Fibroblast of the aortic adventitia (primary cell): ENCODE data around the gene C2CD4D. TPM values are rescaled to one million over a fixed set of nuclear protein-coding genes. Genes with fewer than 3 reads are reported as not detected.
"Not testable (repeated sequence)": the region's sequence is repeated elsewhere in the genome, so short reads cannot be mapped to it uniquely, and the experiment has no call there.

Source experiments
- DNase-seq: peaks from one replicate; pipeline ENCODE4 v3.0.0-alpha.2; 2010; ENCODE audit warnings: low read depth
- H3K4me3 ChIP-seq: 2 replicates; pipeline ENCODE4 v1.5.1; 2011; ENCODE audit warnings: low read depth, mild to moderate bottlenecking, control low read depth, low read length, moderate library complexity
- CTCF ChIP-seq: IDR thresholded peaks from 2 replicates; pipeline ENCODE4 v1.5.1; 2011; ENCODE audit warnings: mild to moderate bottlenecking, low read length, control low read depth, inconsistent platforms; ENCODE audit not compliant: insufficient read depth
- total RNA-seq: library from RNA; depleted of rRNA; stranded (reverse); fragments of >200 nt; gene quantifications from 2 replicates; pipeline ENCODE4 v1.2.3, GENCODE V29; 2012; ENCODE audit warnings: low replicate concordance

Gene C2CD4D
- not detected in 2 replicates for total RNA-seq

DNA sequence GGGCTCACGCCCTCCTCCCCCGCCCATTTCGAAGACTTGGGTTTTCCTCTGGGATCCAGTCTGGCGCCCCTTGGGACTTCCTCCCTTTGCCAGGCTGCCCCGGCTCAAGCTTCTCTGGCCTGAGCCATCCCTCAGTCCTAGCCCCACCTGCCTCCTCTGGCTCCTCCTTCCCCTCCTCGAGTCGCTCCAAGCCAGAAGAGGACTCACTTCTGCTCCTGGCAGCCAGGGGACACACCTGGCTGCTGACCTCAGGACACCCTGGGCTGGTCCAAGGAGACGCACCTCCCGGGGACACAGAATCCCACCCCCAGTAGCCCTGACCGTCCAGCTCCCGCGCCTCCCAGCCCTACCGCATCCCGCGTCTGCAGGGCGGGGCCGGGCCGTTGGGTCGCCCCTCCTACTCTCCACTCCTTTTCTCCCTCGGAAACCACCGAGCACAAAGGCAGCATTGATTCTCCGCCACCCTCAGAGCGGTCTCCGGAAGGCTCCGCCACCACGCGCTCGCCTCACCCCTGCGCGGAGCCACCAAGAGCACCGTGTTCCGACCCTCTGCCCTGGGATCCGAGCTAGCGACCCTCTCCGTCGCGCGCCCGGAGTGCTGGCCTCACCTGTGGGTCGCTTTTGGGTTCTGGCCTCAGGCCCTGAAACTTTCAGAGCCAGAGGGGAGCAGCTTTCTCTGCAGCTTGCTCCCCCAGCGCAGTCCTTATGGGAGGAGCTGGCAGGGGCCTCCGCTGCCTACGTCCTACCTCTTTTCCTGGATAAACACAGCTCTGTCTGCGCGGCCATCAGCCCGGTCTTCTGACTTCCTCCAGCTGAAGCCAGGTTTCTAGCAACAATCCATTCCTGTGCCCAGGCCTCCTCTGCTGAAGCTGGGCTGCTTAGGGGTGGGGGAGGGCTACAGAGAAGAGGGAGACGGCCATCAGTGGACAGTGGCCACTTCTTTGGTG, at the start of gene C2CD4D:
TSS of gene C2CD4D (minus strand) at position 364 of the 947 bp plus-strand sequence. CDS start 831 bp downstream, outside the sequence.
- DNase-seq, result no peak
- peak within 1 kb of the TSS; percentile 22 for H3K4me3 ChIP-seq
- no peak for TF ChIP-seq CTCF

GRCh38 chr1:151888972-151889570, 49.5 kb upstream of the C2CD4D start:
- TF ChIP-seq CTCF, result peak; percentile 35
- H3K4me3 ChIP-seq, result no peak overlapping the region
- DNase-seq, result peak; percentile 30

DNA sequence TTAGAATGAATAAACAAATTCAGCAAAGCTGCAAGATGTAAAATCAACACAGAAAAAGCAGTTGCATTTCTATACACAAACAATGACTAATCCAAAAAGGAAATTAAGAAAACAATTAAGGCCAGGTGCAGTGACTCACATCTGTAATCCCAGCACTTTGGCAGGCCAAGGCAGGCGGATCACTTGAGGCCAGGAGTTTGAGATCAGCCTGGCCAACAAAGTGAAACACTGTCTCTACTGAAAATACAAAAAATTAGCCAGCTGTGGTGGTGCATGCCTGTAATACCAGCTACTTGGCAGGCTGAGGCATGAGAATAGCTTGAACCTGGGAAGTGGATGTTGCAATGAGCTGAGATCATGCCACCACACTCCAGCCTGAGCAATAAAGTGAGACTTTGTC, 47.4 kb upstream of the C2CD4D start:
- no peak overlapping the region for H3K4me3 ChIP-seq
- TF ChIP-seq CTCF, result no peak
- peak; percentile 83 for DNase-seq

GRCh38 chr1:151885479-151885878, 45.9 kb upstream of the C2CD4D start:
- no peak for TF ChIP-seq CTCF
- H3K4me3 ChIP-seq, result no peak overlapping the region
- DNase-seq, result no peak

DNA sequence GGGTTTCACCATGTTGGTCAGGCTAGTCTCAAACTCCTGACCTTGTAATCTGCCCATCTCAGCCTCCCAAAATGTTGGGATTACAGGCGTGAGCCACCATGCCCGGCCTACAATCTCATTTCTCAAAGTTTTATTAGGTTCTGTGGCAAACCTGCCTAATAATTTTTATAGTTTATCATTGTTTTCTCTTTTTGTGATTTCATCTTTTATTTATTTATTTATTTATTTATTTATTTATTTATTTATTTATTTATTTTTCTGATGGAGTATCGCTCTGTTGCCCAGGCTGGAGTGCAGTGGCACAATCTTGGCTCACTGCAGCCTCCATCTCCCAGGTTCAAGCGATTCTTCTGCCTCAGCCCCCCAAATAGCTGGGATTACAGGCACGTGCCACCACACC, 45.3 kb upstream of the C2CD4D start:
- H3K4me3 ChIP-seq, DNase-seq: not testable (repeated sequence)

GRCh38 chr1:151884445-151884844, 44.8 kb upstream of the C2CD4D start:
- not testable (repeated sequence) for DNase-seq, H3K4me3 ChIP-seq

DNA sequence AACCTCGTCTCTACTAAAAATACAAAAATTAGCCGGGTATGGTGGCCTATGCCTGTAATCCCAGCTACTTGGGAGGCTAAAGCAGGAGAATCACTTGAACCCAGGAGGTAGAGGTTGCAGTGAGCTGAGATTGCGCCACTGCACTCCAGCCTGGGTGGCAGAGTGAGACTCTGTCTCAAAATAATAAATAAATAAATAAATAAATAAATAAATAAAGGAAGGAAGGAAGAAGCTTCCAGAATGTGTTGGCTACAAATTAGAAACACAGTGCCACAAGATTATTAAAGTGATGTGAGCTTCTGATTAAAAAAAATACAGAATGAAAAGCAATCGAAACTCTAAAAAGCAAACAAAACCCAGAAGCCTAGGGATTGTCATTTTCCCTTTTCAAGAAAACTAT, 44.3 kb upstream of the C2CD4D start:
- not testable (repeated sequence) for H3K4me3 ChIP-seq, DNase-seq

DNA sequence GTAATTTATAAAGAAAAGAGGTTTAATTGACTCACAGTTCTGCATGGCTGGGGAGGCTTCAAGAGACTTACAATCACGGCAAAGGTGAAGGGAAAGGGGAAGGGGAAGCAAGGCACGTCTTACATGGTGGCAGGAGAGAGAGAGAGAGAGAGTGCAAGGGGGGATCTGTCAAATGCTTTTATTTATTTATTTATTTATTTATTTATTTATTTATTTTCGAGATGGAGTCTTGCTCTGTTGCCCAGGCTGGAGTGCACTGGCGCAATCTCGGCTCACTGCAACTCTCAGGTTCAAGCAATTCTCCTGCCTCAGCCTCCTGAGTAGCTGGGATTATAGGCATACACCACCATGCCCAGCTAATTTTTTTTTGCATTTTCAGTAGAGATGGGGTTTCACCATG, 43.3 kb upstream of the C2CD4D start:
- not testable (repeated sequence) for DNase-seq, H3K4me3 ChIP-seq

DNA sequence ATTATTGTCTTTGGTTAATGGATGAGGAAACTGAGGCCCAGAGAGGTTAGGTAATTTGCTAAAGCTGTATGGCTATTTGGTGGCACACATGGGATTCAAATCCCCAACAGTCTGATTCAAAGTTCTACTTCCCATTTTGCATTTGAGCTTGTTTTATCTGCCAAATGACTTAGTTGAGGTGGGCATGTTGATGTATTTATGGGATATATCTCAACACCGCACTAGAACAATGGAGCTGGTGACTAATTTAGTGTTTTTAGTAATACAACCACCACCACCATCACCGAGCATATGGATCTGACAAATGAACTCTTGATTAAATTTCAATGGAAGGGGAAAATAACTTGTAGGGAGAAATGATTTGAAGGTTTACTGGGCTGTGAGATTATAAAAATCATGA, 42.8 kb upstream of the C2CD4D start:
- TF ChIP-seq CTCF, result no peak
- DNase-seq, result no peak
- H3K4me3 ChIP-seq, result no peak overlapping the region
